Caco-2 (cell line): ENCODE data around the gene GFOD1. TPM values are rescaled to one million over a fixed set of nuclear protein-coding genes. Genes with fewer than 3 reads are reported as not detected.

Experiments used
- BruUV-seq: library from RNA; stranded (reverse); fragments of 400-500 nt; replicated peaks from 2 replicates; lab custom pipeline; 2021; lab: Mats Ljungman, UMichigan
- CTCF ChIA-PET: fragments of 300-600 bp; sonication (Branson Sonifier 250); formaldehyde crosslinking; loops from one replicate; lab custom pipeline; 2022; ENCODE audit warnings: antibody characterized with exemption; lab: Charles Lee
- POLR2A ChIA-PET: fragments of 300-600 bp; sonication (Branson Sonifier 250); formaldehyde crosslinking; loops from one replicate; lab custom pipeline; 2022; ENCODE audit warnings: antibody characterized with exemption; lab: Charles Lee
- DNase-seq, 2 experiments: peaks; one replicate each; pipeline versions ENCODE4 v3.0.0 to v3.0.0-alpha.2; 2020 to 2022
- H3K27me3 ChIP-seq: replicated peaks from 2 replicates; pipeline ENCODE4 v1.6.0; 2011; ENCODE audit warnings: low read length; ENCODE audit not compliant: control insufficient read depth, insufficient read depth
- H3K36me3 ChIP-seq: 2 replicates; pipeline ENCODE4 v1.5.1; 2011; ENCODE audit warnings: low read length; ENCODE audit not compliant: control insufficient read depth, insufficient read depth
- H3K4me1 ChIP-seq: fragments of 250-450 bp; sonication (Bioruptor Pico); 2 replicates; pipeline ENCODE4 v1.5.1; 2020; ENCODE audit warnings: mild to moderate bottlenecking
- H3K4me3 ChIP-seq: 2 replicates; pipeline ENCODE4 v1.5.1; 2011; ENCODE audit warnings: low read depth, mild to moderate bottlenecking, control low read depth, low read length
- H3K9me3 ChIP-seq: fragments of 250-450 bp; sonication (Bioruptor Pico); 2 replicates; pipeline ENCODE4 v1.5.1; 2020; ENCODE audit warnings: mild to moderate bottlenecking, moderate library complexity
- H3K27ac Mint-ChIP-seq: one replicate; pipeline ENCODE4 v1.8.0; 2022; ENCODE audit warnings: mixed read lengths; ENCODE audit not compliant: unreplicated experiment
- H3K27me3 Mint-ChIP-seq: one replicate; pipeline ENCODE4 v1.8.0; 2022; ENCODE audit warnings: mixed read lengths; ENCODE audit not compliant: insufficient read depth, unreplicated experiment
- H3K36me3 Mint-ChIP-seq: one replicate; pipeline ENCODE4 v1.8.0; 2022; ENCODE audit warnings: mild to moderate bottlenecking, mixed read lengths; ENCODE audit not compliant: insufficient read depth, unreplicated experiment
- H3K4me1 Mint-ChIP-seq: one replicate; pipeline ENCODE4 v1.8.0; 2022; ENCODE audit warnings: low read depth, mixed read lengths; ENCODE audit not compliant: unreplicated experiment
- H3K4me3 Mint-ChIP-seq: one replicate; pipeline ENCODE4 v1.8.0; 2022; ENCODE audit warnings: mild to moderate bottlenecking, moderate library complexity, mixed read lengths; ENCODE audit not compliant: unreplicated experiment
- H3K9me3 Mint-ChIP-seq: one replicate; pipeline ENCODE4 v1.8.0; 2022; ENCODE audit warnings: mixed read lengths; ENCODE audit not compliant: unreplicated experiment
- intact Hi-C: fragments of 100-400 bp; cut with micrococcal nuclease; formaldehyde crosslinking; loops from one replicate; pipeline ENCODE4 v1.10.0; 2022; ENCODE audit not compliant: unreplicated experiment
- total RNA-seq: library from RNA; stranded (reverse); gene quantifications from 2 replicates; pipeline ENCODE4 v1.2.3, GENCODE V29; 2022
- TF ChIP-seq, protein P1 (sequence below), 2 experiments: fragments of 200-600 bp in 1 of 2; IDR thresholded peaks; 1 replicate in 1 of 2; 2 replicates in 1 of 2; pipeline versions ENCODE4 v1.5.1 to v1.8.0; 2011 to 2022; ENCODE audit warnings: antibody characterized with exemption in 1 of 2, control low read depth in 1 of 2, inconsistent platforms in 1 of 2, low read depth in 1 of 2, low read length in 1 of 2, mild to moderate bottlenecking in 1 of 2, moderate library complexity in 1 of 2; ENCODE audit not compliant: insufficient read depth in 1 of 2, severe bottlenecking in 1 of 2, unreplicated experiment in 1 of 2

Gene GFOD1
- total RNA-seq, 1 experiment from 2014 or later: 0.84 TPM

GRCh38 chr6:13404228-13404891, 83.0 kb downstream of the GFOD1 start:
- Mint-ChIP-seq H3K36me3 (no peaks in the 10 kb centered on the region), H3K27me3 (peaks cover 9% of the 10 kb centered on the region), H3K27ac (no peak overlapping the region), H3K9me3 (no peaks in the 10 kb centered on the region), H3K4me1 (no peaks in the 10 kb centered on the region), H3K4me3 (no peak overlapping the region)
- H3K36me3 ChIP-seq: no peaks in the 10 kb centered on the region
- no peaks in the 10 kb centered on the region for H3K27me3 ChIP-seq
- no peak overlapping the region for H3K4me3 ChIP-seq
- TF ChIP-seq, protein P1, sequence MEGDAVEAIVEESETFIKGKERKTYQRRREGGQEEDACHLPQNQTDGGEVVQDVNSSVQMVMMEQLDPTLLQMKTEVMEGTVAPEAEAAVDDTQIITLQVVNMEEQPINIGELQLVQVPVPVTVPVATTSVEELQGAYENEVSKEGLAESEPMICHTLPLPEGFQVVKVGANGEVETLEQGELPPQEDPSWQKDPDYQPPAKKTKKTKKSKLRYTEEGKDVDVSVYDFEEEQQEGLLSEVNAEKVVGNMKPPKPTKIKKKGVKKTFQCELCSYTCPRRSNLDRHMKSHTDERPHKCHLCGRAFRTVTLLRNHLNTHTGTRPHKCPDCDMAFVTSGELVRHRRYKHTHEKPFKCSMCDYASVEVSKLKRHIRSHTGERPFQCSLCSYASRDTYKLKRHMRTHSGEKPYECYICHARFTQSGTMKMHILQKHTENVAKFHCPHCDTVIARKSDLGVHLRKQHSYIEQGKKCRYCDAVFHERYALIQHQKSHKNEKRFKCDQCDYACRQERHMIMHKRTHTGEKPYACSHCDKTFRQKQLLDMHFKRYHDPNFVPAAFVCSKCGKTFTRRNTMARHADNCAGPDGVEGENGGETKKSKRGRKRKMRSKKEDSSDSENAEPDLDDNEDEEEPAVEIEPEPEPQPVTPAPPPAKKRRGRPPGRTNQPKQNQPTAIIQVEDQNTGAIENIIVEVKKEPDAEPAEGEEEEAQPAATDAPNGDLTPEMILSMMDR (IDR thresholded peaks at IDR 0.05; ENCODE audit: insufficient read depth in 1 of 2, low read depth in 1 of 2, low read length in 1 of 2, severe bottlenecking in 1 of 2, unreplicated experiment in 1 of 2): no peak
- H3K4me1 ChIP-seq: no peaks in the 10 kb centered on the region
- intact Hi-C loops: no loop called here
- no peak for DNase-seq
- H3K9me3 ChIP-seq: no peaks in the 10 kb centered on the region
- no TSS peak for BruUV-seq
- ChIA-PET CTCF (no interaction called here), POLR2A (interaction anchor here (0.6 kb wide), 1 partner anchor 420 kb away, joined by 3 read pairs; no protein-coding TSS in a partner anchor)

GRCh38 chr6:13402711-13403110, 84.7 kb downstream of the GFOD1 start:
- no peak overlapping the region for H3K4me3 Mint-ChIP-seq
- H3K9me3 ChIP-seq: no peaks in the 10 kb centered on the region
- BruUV-seq: no TSS peak

GRCh38 chr6:13400772-13401171, 86.6 kb downstream of the GFOD1 start:
- Histone ChIP-seq H3K27me3 (no peaks in the 10 kb centered on the region), H3K36me3 (no peaks in the 10 kb centered on the region), H3K4me3 (no peak overlapping the region), H3K4me1 (no peaks in the 10 kb centered on the region), H3K9me3 (no peaks in the 10 kb centered on the region)
- intact Hi-C loops: no loop called here
- no peak for DNase-seq
- POLR2A ChIA-PET: no interaction called here
- Mint-ChIP-seq H3K4me3 (no peak overlapping the region), H3K9me3 (no peaks in the 10 kb centered on the region), H3K27ac (no peak overlapping the region), H3K4me1 (no peaks in the 10 kb centered on the region), H3K27me3 (peaks cover 3% of the 10 kb centered on the region), H3K36me3 (no peaks in the 10 kb centered on the region)
- BruUV-seq: no TSS peak
- TF ChIP-seq, protein P1 (IDR thresholded peaks at IDR 0.05; ENCODE audit: insufficient read depth in 1 of 2, low read depth in 1 of 2, low read length in 1 of 2, severe bottlenecking in 1 of 2, unreplicated experiment in 1 of 2): no peak
- CTCF ChIA-PET: no interaction called here

More at GRCh38 chr6:13402711-13403110, 84.7 kb downstream of the GFOD1 start:
- Mint-ChIP-seq H3K27ac (no peak overlapping the region), H3K4me1 (no peaks in the 10 kb centered on the region), H3K36me3 (no peaks in the 10 kb centered on the region), H3K9me3 (no peaks in the 10 kb centered on the region), H3K27me3 (peaks cover 3% of the 10 kb centered on the region)
- no peak overlapping the region for H3K4me3 ChIP-seq
- H3K4me1 ChIP-seq: no peaks in the 10 kb centered on the region
- H3K27me3 ChIP-seq: no peaks in the 10 kb centered on the region
- DNase-seq: no peak
- TF ChIP-seq, protein P1 (IDR thresholded peaks at IDR 0.05; ENCODE audit: insufficient read depth in 1 of 2, low read depth in 1 of 2, low read length in 1 of 2, severe bottlenecking in 1 of 2, unreplicated experiment in 1 of 2): no peak
- intact Hi-C loops: no loop called here
- no peaks in the 10 kb centered on the region for H3K36me3 ChIP-seq
- CTCF ChIA-PET: no interaction called here
- POLR2A ChIA-PET: no interaction called here
